Smooth muscle cell (in vitro differentiated cells): Measurements from ENCODE around the gene DELE1. TPM values are rescaled to one million over a fixed set of nuclear protein-coding genes. Genes with fewer than 3 reads are reported as not detected.

Experiments used
- DNase-seq: peaks from one replicate; lab custom pipeline; 2025; ENCODE audit not compliant: unreplicated experiment; lab: John Stamatoyannopoulos, UW
- H2AFZ ChIP-seq: fragments of 200-600 bp; sonication (generic); 2 replicates; pipeline ENCODE4 v1.6.0; 2016; ENCODE audit warnings: antibody characterized with exemption, low read depth, mild to moderate bottlenecking
- H3F3A ChIP-seq: fragments of 200-600 bp; sonication (generic); 2 replicates; pipeline ENCODE4 v1.6.0; 2017; ENCODE audit warnings: antibody characterized with exemption, low read depth
- H3K27ac ChIP-seq: fragments of 200-600 bp; sonication (generic); 2 replicates; pipeline ENCODE4 v1.5.1; 2016; ENCODE audit warnings: low read depth, mild to moderate bottlenecking
- H3K27me3 ChIP-seq: fragments of 200-600 bp; sonication (generic); 2 replicates; pipeline ENCODE4 v1.6.1; 2016; ENCODE audit warnings: low read depth, mild to moderate bottlenecking
- H3K36me3 ChIP-seq: fragments of 200-600 bp; sonication (generic); 2 replicates; pipeline ENCODE4 v1.5.1; 2016; ENCODE audit warnings: low read depth
- H3K4me1 ChIP-seq: fragments of 200-600 bp; sonication (generic); 2 replicates; pipeline ENCODE4 v1.5.1; 2016; ENCODE audit warnings: low read depth
- H3K4me2 ChIP-seq: fragments of 200-600 bp; sonication (generic); 2 replicates; pipeline ENCODE4 v1.6.0; 2016; ENCODE audit warnings: mild to moderate bottlenecking
- H3K4me3 ChIP-seq: fragments of 200-600 bp; sonication (generic); 2 replicates; pipeline ENCODE4 v1.5.1; 2016; ENCODE audit warnings: mild to moderate bottlenecking
- H3K79me2 ChIP-seq: fragments of 200-600 bp; sonication (generic); 2 replicates; pipeline ENCODE4 v1.6.0; 2016; ENCODE audit warnings: low read depth, mild to moderate bottlenecking
- H3K9ac ChIP-seq: fragments of 200-600 bp; sonication (generic); 2 replicates; pipeline ENCODE4 v1.6.0; 2016; ENCODE audit warnings: low read depth
- H3K9me3 ChIP-seq: fragments of 200-600 bp; sonication (generic); replicated peaks from 2 replicates; pipeline ENCODE4 v1.5.1; 2016; ENCODE audit warnings: low read depth
- H4K20me1 ChIP-seq: fragments of 200-600 bp; sonication (generic); 2 replicates; pipeline ENCODE4 v1.6.0; 2016; ENCODE audit warnings: low read depth
- WGBS: methylation state at CpG from one replicate; pipeline ENCODE4 v1.1.7; 2016; ENCODE audit warnings: low lambda C conversion rate; 5-methylcytosine and 5-hydroxymethylcytosine counted together
- polyA plus RNA-seq: library from polyadenylated mRNA; unstranded; fragments of >200 nt; fragmentation: Nextera tagmentation; extraction: Ambion mirVana; gene quantifications from 2 replicates; pipeline ENCODE4 v1.2.1, GENCODE V29; 2016
- total RNA-seq: library from RNA; depleted of rRNA; stranded (reverse); fragments of >200 nt; gene quantifications from 2 replicates; pipeline ENCODE4 v1.2.3, GENCODE V29; 2014
- TF ChIP-seq, protein P1 (sequence below): fragments of 200-600 bp; sonication (generic); IDR thresholded peaks from 2 replicates; pipeline ENCODE4 v1.5.1; 2017; ENCODE audit warnings: borderline replicate concordance, mild to moderate bottlenecking, antibody characterized with exemption; ENCODE audit not compliant: insufficient read depth, poor library complexity, severe bottlenecking

The DELE1 gene
- total and polyA plus RNA-seq, 2 experiments from 2014 or later: 20.7 to 32.0 TPM

DNA sequence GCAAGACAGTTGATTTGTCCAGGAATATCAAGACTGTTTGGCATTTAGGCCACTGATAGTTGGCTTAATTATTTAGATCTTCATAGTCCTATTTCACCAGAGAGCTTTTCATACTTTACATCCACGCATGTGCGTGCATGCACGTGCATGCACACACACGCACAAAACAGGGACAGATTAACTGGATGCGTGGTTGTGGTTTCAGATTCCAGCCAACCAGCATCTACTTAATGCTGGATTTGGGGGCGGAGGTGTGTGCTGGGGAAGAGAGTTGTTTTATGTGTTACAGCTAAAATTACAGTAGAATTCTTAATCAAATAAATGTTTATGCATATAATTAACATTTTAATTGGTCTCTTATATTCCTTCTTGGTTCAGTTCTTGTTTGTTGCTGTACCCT is 52.5 kb downstream of the DELE1 start:
- no peak overlapping the region for H3K9ac ChIP-seq
- 97% methylated on average over 6 of the region's 6 CpGs for WGBS

DNA sequence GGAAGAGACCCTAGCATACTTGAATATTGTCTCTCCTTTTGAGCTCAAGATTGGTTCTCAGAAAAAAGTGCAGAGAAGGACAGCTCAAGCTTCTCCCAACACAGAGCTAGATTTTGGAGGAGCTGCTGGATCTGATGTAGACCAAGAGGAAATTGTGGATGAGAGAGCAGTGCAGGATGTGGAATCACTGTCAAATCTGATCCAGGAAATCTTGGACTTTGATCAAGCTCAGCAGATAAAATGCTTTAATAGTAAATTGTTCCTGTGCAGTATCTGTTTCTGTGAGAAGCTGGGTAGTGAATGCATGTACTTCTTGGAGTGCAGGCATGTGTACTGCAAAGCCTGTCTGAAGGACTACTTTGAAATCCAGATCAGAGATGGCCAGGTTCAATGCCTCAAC is 54.7 kb downstream of the DELE1 start:
- TF ChIP-seq, protein P1, sequence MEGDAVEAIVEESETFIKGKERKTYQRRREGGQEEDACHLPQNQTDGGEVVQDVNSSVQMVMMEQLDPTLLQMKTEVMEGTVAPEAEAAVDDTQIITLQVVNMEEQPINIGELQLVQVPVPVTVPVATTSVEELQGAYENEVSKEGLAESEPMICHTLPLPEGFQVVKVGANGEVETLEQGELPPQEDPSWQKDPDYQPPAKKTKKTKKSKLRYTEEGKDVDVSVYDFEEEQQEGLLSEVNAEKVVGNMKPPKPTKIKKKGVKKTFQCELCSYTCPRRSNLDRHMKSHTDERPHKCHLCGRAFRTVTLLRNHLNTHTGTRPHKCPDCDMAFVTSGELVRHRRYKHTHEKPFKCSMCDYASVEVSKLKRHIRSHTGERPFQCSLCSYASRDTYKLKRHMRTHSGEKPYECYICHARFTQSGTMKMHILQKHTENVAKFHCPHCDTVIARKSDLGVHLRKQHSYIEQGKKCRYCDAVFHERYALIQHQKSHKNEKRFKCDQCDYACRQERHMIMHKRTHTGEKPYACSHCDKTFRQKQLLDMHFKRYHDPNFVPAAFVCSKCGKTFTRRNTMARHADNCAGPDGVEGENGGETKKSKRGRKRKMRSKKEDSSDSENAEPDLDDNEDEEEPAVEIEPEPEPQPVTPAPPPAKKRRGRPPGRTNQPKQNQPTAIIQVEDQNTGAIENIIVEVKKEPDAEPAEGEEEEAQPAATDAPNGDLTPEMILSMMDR: no peak
- H3K27ac ChIP-seq: no peak overlapping the region
- H2AFZ ChIP-seq: no peak overlapping the region
- peaks cover 30% of the 10 kb centered on the region for H3K79me2 ChIP-seq
- peaks cover 46% of the 10 kb centered on the region for H4K20me1 ChIP-seq
- peaks cover 34% of the 10 kb centered on the region for H3K36me3 ChIP-seq
- no peak for DNase-seq
- H3K9me3 ChIP-seq: no peaks in the 10 kb centered on the region
- H3F3A ChIP-seq: no peaks in the 10 kb centered on the region
- H3K4me2 ChIP-seq: no peak overlapping the region
- H3K4me1 ChIP-seq: no peaks in the 10 kb centered on the region
- no peak overlapping the region for H3K9ac ChIP-seq
- H3K27me3 ChIP-seq: no peaks in the 10 kb centered on the region
- H3K4me3 ChIP-seq: no peak overlapping the region

More for the DNA sequence above, 52.5 kb downstream of the DELE1 start:
- DNase-seq: no peak
- H3K9me3 ChIP-seq: no peaks in the 10 kb centered on the region
- no peak overlapping the region for H3K4me2 ChIP-seq
- H3F3A ChIP-seq: no peaks in the 10 kb centered on the region
- no peaks in the 10 kb centered on the region for H3K27me3 ChIP-seq
- H3K4me3 ChIP-seq: no peak overlapping the region
- H3K79me2 ChIP-seq: peaks cover 49% of the 10 kb centered on the region
- H4K20me1 ChIP-seq: peaks cover 62% of the 10 kb centered on the region
- H3K27ac ChIP-seq: no peak overlapping the region
- H3K4me1 ChIP-seq: no peaks in the 10 kb centered on the region
- no peak overlapping the region for H2AFZ ChIP-seq
- H3K36me3 ChIP-seq: peaks cover 23% of the 10 kb centered on the region
- TF ChIP-seq, protein P1: no peak

DNA sequence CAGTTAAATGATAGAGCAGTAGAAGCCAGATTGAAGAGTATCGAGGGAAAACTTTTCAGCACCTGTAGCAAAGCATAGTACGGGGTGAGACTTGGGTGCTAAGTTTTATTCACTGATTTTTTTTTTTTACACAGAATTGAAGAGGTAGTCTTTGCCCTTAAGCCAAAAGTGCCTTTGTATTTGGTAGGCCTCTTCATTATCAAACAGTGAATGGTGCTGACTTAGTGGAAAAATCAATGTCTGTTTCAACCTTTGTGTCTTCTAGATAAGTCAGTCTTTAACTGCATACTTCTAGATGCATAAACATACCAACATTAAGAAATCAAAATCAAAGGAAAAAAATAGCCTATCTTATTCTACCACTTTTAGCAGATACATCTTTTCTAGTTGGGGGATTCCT is 59.0 kb downstream of the DELE1 start:
- Histone ChIP-seq H3K79me2 (peaks cover 5% of the 10 kb centered on the region), H3K4me2 (no peak overlapping the region), H3K27me3 (no peaks in the 10 kb centered on the region), H3F3A (no peaks in the 10 kb centered on the region), H3K9ac (no peak overlapping the region), H3K4me3 (no peak overlapping the region), H2AFZ (no peak overlapping the region), H3K9me3 (no peaks in the 10 kb centered on the region), H3K36me3 (peaks cover 41% of the 10 kb centered on the region), H3K4me1 (no peaks in the 10 kb centered on the region), H3K27ac (no peak overlapping the region), H4K20me1 (peaks cover 15% of the 10 kb centered on the region)
- DNase-seq: no peak
- TF ChIP-seq, protein P1: no peak
- 82% methylated on average over 2 of the region's 2 CpGs for WGBS

DNA sequence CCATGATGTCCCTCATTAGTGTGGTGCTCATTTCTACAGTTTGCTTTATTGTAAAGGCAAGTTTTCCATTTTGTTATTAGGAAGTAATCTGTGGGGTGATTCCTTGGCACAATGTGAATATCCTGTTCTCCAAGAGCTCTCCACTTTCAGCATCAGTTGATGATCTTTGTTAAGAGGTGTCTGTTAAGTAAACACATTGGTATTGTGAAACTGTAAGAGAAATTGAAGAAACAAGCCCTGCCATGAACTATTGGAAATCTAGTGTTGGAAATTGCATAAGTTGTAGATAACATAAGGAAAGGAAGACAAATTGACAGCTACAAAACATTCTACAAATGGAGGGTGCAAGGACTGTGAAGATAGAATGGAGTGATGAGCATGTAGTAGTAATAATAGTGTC is 62.4 kb downstream of the DELE1 start:
- Histone ChIP-seq H3K4me2 (no peak overlapping the region), H3K27ac (no peak overlapping the region), H2AFZ (no peak overlapping the region), H3K4me1 (no peaks in the 10 kb centered on the region), H3K9me3 (no peaks in the 10 kb centered on the region), H3K9ac (no peak overlapping the region), H3K27me3 (no peaks in the 10 kb centered on the region), H3K79me2 (no peaks in the 10 kb centered on the region), H4K20me1 (peaks cover 3% of the 10 kb centered on the region), H3K4me3 (no peak overlapping the region), H3K36me3 (peaks cover 43% of the 10 kb centered on the region), H3F3A (peaks cover 9% of the 10 kb centered on the region)
- TF ChIP-seq, protein P1: no peak
- no peak for DNase-seq
